ENCODE measurements around the gene NTN4. TPM values are rescaled to one million over a fixed set of nuclear protein-coding genes. Genes with fewer than 3 reads are reported as not detected.

Gene NTN4
- polyA plus RNA-seq, 1 donor (not counting 4 experiments of a cell fraction or from before 2014, with no cell fraction given) = 8.3 TPM

DNA sequence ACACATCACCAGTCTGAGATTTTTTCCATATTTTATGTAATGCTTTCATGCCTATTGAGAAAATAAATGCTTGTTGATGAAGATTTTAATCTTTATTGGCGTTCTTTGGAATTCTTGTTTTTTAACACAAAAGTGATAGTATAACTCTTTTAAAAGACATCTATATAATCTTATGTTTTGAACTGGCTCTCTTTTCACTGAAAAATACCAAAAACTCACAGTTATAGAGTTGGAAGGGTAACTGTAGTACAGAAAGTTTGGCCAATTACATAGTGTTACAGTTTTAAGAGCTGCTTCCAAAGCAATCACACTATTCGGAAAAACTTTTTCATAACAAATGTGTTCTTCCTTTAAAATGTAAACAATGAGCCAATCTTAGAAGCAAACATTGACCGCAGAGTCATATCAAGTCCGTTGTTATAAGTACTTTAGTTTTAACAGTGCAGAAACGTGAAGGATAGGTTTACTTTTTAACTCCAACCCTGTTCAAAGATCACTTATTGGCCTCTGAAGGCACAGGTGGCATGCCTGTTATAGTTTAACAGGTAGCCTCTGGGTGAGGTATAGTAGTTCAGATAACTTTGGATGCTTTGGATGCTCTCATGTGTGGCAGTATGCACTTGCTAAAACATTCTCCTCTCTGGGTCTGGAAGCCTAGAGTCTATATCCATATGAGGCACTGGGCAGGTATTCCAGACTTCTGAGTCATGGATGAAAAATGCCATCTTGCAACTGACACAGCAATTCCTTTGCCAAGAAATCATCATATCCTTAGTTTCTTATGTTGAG lies 12.1 kb upstream of the NTN4 start:
- H2AFZ ChIP-seq (ENCODE audit: control insufficient read depth, low read length) = no peak overlapping the region
- no peak overlapping the region for H3K9ac ChIP-seq (ENCODE audit: control insufficient read depth, extremely low read depth, insufficient read depth, low read length)
- no peaks in the 10 kb centered on the region for H3K9me3 ChIP-seq (ENCODE audit: control insufficient read depth, low read depth, low read length)
- H3K27me3 ChIP-seq (ENCODE audit: control insufficient read depth, extremely low read depth, insufficient read depth, low read length) = no peaks in the 10 kb centered on the region
- peaks cover 28% of the 10 kb centered on the region for H3K4me1 ChIP-seq (ENCODE audit: control insufficient read depth, extremely low read depth, insufficient read depth, low read length)
- no peaks in the 10 kb centered on the region for H4K20me1 ChIP-seq (ENCODE audit: control insufficient read depth, extremely low read depth, insufficient read depth, low read length)
- H3K79me2 ChIP-seq (ENCODE audit: control insufficient read depth, insufficient read depth, low read length) = no peaks in the 10 kb centered on the region
- FAIRE-seq (peak; percentile 95), DNase-seq (ENCODE audit: low read depth, low spot score) (peak; percentile 70)
- no peak overlapping the region for H3K27ac ChIP-seq (ENCODE audit: control insufficient read depth, insufficient read depth, low read length)
- no peak overlapping the region for H3K4me3 ChIP-seq (ENCODE audit: control insufficient read depth in 2 of 3, extremely low read depth in 1 of 3, insufficient read depth in 2 of 3, low read depth in 1 of 3, low read length in 3 of 3)
- peak overlapping the region; percentile 47 for H3K4me2 ChIP-seq (ENCODE audit: control insufficient read depth, extremely low read depth, insufficient read depth, low read depth, low read length)
- dilution Hi-C loops (cut with MboI; ENCODE audit: extremely low pct_ligation_motif_present, low sequenced_read_pairs) = no loop called here
- TF ChIP-seq EZH2 (IDR thresholded peaks at IDR 0.05; ENCODE audit: low read length) = no peak
- TF ChIP-seq, protein P1, sequence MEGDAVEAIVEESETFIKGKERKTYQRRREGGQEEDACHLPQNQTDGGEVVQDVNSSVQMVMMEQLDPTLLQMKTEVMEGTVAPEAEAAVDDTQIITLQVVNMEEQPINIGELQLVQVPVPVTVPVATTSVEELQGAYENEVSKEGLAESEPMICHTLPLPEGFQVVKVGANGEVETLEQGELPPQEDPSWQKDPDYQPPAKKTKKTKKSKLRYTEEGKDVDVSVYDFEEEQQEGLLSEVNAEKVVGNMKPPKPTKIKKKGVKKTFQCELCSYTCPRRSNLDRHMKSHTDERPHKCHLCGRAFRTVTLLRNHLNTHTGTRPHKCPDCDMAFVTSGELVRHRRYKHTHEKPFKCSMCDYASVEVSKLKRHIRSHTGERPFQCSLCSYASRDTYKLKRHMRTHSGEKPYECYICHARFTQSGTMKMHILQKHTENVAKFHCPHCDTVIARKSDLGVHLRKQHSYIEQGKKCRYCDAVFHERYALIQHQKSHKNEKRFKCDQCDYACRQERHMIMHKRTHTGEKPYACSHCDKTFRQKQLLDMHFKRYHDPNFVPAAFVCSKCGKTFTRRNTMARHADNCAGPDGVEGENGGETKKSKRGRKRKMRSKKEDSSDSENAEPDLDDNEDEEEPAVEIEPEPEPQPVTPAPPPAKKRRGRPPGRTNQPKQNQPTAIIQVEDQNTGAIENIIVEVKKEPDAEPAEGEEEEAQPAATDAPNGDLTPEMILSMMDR (optimal IDR thresholded peaks at IDR 0.05 in 1 of 3, IDR thresholded peaks at IDR 0.05 in 1 of 3, conservative IDR thresholded peaks at IDR 0.05 in 1 of 3; ENCODE audit: extremely low read depth in 1 of 3, insufficient read depth in 2 of 3, low read length in 3 of 3) = no peak
- H3K36me3 ChIP-seq (ENCODE audit: control insufficient read depth in 2 of 2, extremely low read depth in 1 of 2, insufficient read depth in 2 of 2, low read length in 2 of 2) = no peaks in the 10 kb centered on the region
- no peaks in the 10 kb centered on the region for H3K9me1 ChIP-seq (ENCODE audit: control insufficient read depth, extremely low read depth, insufficient read depth, low read length)

DNA sequence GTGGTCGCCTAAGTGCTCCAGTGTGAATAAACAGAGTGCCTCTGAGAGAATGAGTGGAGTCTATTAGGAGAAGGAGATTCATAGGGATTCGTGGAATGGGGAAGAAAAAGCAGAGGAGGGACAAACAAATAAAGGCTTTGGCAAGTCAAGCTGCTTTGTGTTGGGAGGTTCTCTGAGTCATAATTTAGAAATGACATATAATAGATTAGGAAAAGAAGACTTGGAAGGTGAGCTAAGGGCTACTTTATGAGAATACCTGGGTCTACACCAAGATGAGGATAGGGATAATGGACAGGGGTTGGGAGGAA lies 6.4 kb upstream of the NTN4 start:
- H3K4me1 ChIP-seq (ENCODE audit: control insufficient read depth, extremely low read depth, insufficient read depth, low read length) = peaks cover 6% of the 10 kb centered on the region
- H3K27ac ChIP-seq (ENCODE audit: control insufficient read depth, insufficient read depth, low read length) = no peak overlapping the region
- H3K9me3 ChIP-seq (ENCODE audit: control insufficient read depth, low read depth, low read length) = no peaks in the 10 kb centered on the region
- no peaks in the 10 kb centered on the region for H3K27me3 ChIP-seq (ENCODE audit: control insufficient read depth, extremely low read depth, insufficient read depth, low read length)
- no peak for FAIRE-seq
- H4K20me1 ChIP-seq (ENCODE audit: control insufficient read depth, extremely low read depth, insufficient read depth, low read length) = no peaks in the 10 kb centered on the region
- H2AFZ ChIP-seq (ENCODE audit: control insufficient read depth, low read length) = no peak overlapping the region
- no peaks in the 10 kb centered on the region for H3K79me2 ChIP-seq (ENCODE audit: control insufficient read depth, insufficient read depth, low read length)
- H3K4me2 ChIP-seq (ENCODE audit: control insufficient read depth, extremely low read depth, insufficient read depth, low read depth, low read length) = no peak overlapping the region
- no peaks in the 10 kb centered on the region for H3K36me3 ChIP-seq (ENCODE audit: control insufficient read depth in 2 of 2, extremely low read depth in 1 of 2, insufficient read depth in 2 of 2, low read length in 2 of 2)
- DNase-seq (ENCODE audit: low read depth, low spot score) = no peak
- no peaks in the 10 kb centered on the region for H3K9me1 ChIP-seq (ENCODE audit: control insufficient read depth, extremely low read depth, insufficient read depth, low read length)
- TF ChIP-seq, protein P1 (optimal IDR thresholded peaks at IDR 0.05 in 1 of 3, IDR thresholded peaks at IDR 0.05 in 1 of 3, conservative IDR thresholded peaks at IDR 0.05 in 1 of 3; ENCODE audit: extremely low read depth in 1 of 3, insufficient read depth in 2 of 3, low read length in 3 of 3) = no peak
- TF ChIP-seq EZH2 (IDR thresholded peaks at IDR 0.05; ENCODE audit: low read length) = no peak
- no peak overlapping the region for H3K9ac ChIP-seq (ENCODE audit: control insufficient read depth, extremely low read depth, insufficient read depth, low read length)
- dilution Hi-C loops (cut with MboI; ENCODE audit: extremely low pct_ligation_motif_present, low sequenced_read_pairs) = no loop called here
- no peak overlapping the region for H3K4me3 ChIP-seq (ENCODE audit: control insufficient read depth in 2 of 3, extremely low read depth in 1 of 3, insufficient read depth in 2 of 3, low read depth in 1 of 3, low read length in 3 of 3)
